HG02885 (cell line): ENCODE data around the gene CBY1.

Experiments
- ATAC-seq: cut with Tn5 transposase; IDR thresholded peaks from one replicate; pipeline ENCODE4 v1.9.1; 2021; ENCODE audit warnings: mild to moderate bottlenecking; ENCODE audit not compliant: unreplicated experiment, poor library complexity

CBY1 gene

GRCh38 chr22:38645430-38645829 lies 11.0 kb upstream of the CBY1 start:
- no peak for ATAC-seq

DNA sequence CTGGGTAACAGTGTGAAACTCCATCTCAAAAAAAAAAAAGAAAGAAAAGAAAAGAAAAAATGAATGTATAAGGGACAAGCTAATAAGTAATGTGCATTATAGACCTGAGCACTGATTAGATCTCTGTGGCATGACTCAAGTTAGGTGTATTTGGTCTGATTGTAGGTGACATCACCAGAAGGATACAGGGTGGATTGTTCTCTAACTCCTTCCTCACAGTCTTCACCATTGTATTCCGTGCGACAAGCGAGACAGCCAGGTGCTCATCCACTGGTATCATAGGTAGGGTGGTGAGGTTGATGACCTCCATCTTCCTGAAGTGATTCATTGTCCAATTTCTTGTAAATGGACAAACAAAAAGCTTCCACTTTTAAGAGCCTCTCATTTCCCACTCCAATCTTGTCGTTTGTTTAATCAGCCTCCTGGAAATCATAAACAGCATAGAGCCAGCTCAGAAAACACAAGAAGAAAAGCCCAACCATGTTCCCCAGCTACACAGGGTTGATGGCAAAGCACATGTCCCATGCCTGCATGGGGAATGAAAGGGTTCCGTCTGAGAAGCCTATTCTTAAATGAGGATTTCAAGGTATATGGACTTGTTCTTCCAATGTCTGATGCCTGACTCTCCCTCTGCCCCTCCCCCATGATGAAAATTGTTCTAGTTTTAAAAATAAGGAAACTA lies 6.5 kb upstream of the CBY1 start:
- ATAC-seq: no peak

GRCh38 chr22:38652859-38653258 lies 3.6 kb upstream of the CBY1 start:
- no peak for ATAC-seq

DNA sequence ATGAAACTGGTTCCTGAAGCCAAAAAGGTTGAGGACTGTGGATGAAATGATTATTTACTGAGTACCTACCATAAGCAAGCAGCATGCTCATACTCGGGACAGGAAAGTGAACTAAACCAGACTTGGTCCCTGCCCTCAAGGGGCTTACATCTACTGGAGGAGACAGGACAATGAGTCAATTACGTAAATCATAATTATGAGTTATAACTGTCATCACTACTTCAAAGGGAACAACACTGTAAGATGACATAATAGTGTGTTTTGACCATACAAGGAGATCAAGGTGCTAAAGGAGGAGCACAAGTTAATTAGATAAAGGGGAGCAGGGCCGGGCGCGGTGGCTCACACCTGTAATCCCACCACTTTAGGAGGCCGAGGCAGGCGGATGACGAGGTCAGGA lies 2.7 kb upstream of the CBY1 start:
- ATAC-seq: no peak

DNA sequence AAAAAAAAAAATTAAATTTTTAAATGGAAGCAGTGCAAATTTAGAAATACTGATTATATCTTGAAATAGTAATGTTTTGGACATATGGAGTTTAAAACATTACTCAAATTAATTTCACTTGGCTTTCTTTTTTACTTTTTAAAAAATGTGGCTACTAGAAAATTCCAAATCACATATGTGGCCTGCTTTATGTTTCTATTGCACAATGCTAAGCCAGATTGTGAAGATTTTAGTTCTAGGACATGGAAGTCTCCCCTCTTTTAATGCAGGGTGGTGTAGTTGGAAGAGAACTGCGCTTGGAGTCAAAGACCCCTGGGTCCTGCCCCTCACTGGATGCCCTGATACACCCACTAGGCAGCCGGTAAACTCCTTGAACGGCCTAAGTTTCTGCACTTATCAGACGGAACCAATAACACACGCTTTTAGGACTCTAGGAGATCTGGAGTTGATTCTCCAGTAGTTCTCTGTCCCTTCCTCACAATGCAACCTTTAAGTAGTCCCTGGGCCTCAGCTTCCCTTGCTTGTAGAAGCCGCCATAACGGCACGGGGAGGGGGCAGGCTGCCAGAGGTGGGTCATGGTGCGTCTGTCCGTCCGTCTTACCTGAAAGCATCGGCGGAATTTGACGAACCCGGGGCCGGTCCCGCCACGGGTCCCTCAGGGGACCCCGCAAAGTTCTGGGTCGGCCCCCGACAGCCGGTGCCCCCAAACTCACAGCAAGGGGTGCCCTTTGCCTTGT lies 751 bp upstream of the CBY1 start:
- ATAC-seq: no peak

GRCh38 chr22:38657045-38657909 lies 839 bp downstream of the CBY1 start:
- no peak for ATAC-seq

- ATAC-seq: no peak
Measured at GRCh38 chr22:38674888-38675287, 18.4 kb downstream of the CBY1 start.

GRCh38 chr22:38675833-38676232 lies 19.4 kb downstream of the CBY1 start:
- no peak for ATAC-seq

DNA sequence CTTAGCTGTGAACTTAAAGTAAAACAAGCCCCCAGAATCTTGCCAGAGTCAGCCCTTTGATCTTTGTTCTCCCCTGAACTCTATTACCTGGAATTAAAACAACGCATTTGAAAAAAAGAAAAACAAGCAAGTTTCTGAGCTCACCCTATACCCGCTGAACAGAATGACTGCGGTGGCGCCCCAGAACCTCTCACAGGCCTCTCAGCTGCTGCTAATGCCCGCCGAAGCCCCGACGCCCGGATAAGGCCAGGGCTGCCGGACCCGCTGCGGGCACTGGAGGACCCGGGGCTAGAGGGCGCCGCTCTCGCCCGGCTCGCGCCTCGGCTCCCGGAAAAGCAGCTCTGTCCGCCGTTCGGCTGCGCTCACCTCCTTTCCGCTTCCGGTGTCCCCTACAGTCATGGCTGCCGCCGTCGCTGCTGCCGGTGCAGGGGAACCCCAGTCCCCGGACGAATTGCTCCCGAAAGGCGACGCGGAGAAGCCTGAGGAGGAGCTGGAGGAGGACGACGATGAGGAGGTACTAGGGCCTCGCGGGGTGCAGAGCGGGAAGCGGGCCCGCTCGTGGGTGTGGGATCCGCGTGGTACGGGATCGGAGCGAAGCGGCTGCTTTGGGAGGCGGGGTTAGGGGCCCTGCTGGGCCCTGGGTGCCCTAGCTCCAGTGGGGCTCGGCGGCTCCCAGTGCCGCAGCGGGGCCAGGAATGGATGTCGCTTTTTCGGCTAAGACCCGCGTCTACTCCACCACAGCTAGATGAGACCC lies 25.3 kb downstream of the CBY1 start, which contains the start of gene TOMM22:
TSS of gene TOMM22 (plus strand) at position 376 of the 754 bp plus-strand sequence. CDS start at position 398, 22 bp downstream.
- peak; percentile 95 for ATAC-seq

DNA sequence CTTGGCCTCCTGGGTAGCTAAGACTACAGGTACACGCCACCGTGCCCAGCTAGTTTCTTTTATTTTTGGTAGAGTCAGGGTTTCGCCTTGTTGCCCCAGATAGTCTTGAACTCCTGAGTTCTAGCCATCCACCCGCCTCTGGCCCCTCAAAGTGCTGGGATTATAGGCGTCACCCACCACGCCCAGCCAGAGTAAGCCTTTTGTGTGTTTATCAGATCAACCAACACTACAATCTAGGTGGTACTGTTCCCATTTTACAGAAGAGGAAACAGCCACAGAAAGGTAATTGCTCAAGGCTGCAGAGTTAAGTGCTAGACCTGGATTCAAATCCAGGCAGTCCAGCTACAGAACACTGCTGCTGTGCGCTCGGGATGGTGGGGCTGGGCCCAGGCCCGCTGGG lies 28.5 kb downstream of the CBY1 start:
- ATAC-seq: no peak

- no peak for ATAC-seq
Measured at GRCh38 chr22:38685761-38686160, 29.3 kb downstream of the CBY1 start.

DNA sequence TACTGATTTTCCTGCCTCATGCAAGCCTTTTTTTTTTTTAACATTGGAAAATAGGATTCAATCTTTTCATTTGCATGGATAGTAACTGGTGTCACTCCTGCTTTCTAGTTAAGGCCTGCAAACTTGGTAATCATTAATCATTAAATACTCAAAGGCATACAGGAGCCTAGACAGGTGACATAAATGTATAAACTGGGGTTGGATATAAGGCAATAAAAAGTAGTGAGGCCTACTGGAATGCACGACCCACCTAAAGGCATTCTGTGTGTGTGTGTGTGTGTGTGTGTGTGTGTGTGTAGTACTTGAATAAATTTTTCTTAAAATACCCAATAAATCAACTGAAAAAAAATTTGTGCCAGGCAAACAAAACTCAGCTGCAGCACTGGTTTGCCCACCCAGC lies 33.2 kb downstream of the CBY1 start:
- ATAC-seq: no peak

- no peak for ATAC-seq
Measured at GRCh38 chr22:38694049-38694448, 37.6 kb downstream of the CBY1 start.

GRCh38 chr22:38694940-38695339 lies 38.5 kb downstream of the CBY1 start:
- ATAC-seq: no peak

DNA sequence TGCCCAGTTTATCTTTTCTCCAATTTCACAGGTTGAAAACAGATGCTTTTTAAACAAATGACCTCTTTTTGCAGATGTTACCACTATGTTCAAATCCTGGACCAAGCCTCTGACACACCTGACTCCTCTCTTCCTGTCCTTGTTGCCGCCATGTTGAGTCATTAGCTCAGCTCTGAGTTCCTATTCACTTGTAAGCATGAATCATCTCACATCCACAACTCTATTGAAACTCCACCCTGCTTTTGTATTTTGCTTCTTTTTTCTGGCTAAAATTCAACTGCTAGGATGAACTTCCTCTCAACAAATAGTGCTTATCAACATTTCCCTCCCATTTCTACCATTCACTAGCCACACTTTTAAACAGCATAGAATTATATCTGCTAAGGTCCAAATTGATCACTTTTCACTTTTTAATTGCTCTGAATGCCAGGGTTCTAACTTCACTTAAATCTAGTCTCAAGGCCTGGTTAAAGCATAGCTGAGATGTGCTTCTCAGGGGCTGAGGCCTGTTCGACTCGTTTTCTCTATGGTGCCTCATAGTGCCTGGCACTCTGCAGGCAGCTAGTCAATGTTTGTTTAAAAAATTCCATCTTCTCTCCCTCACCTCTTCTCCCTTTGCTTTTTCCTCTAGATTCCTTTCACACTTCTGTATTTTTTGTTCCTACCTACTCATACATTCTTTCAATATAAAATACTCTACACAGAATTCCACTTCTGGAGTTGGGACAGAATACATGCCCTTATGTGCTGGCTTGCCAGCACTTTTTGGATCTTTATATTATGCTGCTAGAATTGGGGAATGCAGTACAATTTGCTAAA lies 40.4 kb downstream of the CBY1 start:
- no peak for ATAC-seq

DNA sequence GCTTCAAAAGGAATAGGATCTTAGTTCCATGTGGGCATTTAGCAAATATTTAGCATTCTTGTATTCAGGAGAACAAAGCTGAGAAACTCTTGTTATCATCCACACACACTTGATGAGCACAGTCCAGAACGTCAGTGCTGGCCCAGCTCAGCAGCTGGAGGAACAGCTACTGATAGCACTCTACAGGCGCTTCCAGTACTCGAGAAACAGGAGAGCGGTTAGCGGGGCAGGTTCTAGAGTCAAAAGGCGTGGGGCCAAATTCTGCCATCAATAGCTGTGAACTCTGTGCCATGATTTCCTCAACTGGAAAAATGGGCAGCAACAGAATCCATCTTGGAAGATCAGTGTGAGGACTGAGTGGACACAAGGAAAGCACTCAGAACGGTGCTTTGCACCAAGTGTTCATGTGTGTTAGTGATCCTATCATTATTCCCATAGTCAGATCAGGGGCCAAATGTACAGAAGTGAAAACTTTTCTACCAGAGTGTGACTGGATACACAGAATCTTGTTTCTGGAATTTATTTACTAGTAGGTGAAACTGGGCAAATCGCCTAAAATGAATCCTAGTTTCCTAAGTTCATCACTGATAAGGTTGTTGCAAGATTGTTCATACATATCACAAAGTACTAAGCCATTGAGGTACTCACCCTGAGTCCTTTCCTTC lies 41.1 kb downstream of the CBY1 start:
- ATAC-seq: no peak

DNA sequence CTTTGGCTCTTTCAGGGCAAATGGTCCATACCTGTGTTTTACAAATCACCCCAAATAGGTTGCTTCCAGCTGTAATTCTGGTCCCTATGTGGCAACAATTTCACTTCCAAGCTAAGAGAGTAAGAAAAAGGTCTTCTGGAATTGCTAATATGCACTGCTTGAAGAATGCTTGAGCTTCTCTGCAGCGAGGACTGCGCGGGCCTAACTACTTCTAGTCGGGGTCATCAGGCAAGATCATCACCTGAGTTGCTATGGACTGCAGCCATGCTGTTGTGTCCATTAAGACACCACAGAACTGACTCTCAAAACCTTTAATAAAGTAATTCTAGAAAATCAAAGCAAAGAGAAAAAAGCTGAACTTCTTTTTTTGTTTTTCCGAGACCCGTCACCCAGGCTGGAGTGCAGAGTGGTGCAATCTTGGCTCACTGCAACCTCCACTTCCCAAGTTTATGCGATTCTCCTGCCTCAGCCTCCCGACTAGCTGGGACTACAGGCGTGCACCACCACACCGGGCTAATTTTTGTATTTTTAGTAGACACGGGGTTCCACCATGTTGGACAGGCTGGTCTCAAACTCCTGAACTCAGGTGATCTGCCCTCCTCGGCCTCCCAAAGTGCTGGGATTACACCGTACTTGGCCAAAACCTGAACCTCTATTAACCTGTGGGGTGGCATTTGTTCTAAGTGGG lies 42.1 kb downstream of the CBY1 start:
- no peak for ATAC-seq

DNA sequence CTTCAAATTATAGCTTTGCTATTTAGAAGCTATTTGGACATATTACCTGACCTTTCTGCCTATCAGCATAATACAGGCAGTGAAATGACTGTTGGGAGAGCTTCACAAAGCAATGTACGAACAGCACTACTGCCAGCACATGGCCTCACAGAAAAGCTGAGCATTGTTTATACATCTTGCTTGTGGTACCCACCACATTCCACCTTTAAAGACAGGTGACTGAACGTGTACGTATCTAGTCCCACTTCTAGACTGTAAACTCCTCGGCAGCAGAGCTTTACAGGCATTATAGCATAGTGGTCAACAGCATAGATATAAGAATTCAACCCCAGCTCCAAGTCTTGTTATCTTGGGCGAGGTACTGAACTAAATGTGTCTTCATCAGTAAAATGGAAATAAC lies 42.7 kb downstream of the CBY1 start:
- ATAC-seq: no peak
